Smooth muscle cell (in vitro differentiated cells): ENCODE results near the gene SLC25A38. TPM values are rescaled to one million over a fixed set of nuclear protein-coding genes. Genes with fewer than 3 reads are reported as not detected.

Source experiments
- DNase-seq: peaks from one replicate; lab custom pipeline; 2025; ENCODE audit not compliant: unreplicated experiment; lab: John Stamatoyannopoulos, UW
- H2AFZ ChIP-seq: fragments of 200-600 bp; sonication (generic); 2 replicates; pipeline ENCODE4 v1.6.0; 2016; ENCODE audit warnings: antibody characterized with exemption, low read depth, mild to moderate bottlenecking
- H3F3A ChIP-seq: fragments of 200-600 bp; sonication (generic); 2 replicates; pipeline ENCODE4 v1.6.0; 2017; ENCODE audit warnings: antibody characterized with exemption, low read depth
- H3K27ac ChIP-seq: fragments of 200-600 bp; sonication (generic); 2 replicates; pipeline ENCODE4 v1.5.1; 2016; ENCODE audit warnings: low read depth, mild to moderate bottlenecking
- H3K27me3 ChIP-seq: fragments of 200-600 bp; sonication (generic); 2 replicates; pipeline ENCODE4 v1.6.1; 2016; ENCODE audit warnings: low read depth, mild to moderate bottlenecking
- H3K36me3 ChIP-seq: fragments of 200-600 bp; sonication (generic); 2 replicates; pipeline ENCODE4 v1.5.1; 2016; ENCODE audit warnings: low read depth
- H3K4me1 ChIP-seq: fragments of 200-600 bp; sonication (generic); 2 replicates; pipeline ENCODE4 v1.5.1; 2016; ENCODE audit warnings: low read depth
- H3K4me2 ChIP-seq: fragments of 200-600 bp; sonication (generic); 2 replicates; pipeline ENCODE4 v1.6.0; 2016; ENCODE audit warnings: mild to moderate bottlenecking
- H3K4me3 ChIP-seq: fragments of 200-600 bp; sonication (generic); 2 replicates; pipeline ENCODE4 v1.5.1; 2016; ENCODE audit warnings: mild to moderate bottlenecking
- H3K79me2 ChIP-seq: fragments of 200-600 bp; sonication (generic); 2 replicates; pipeline ENCODE4 v1.6.0; 2016; ENCODE audit warnings: low read depth, mild to moderate bottlenecking
- H3K9ac ChIP-seq: fragments of 200-600 bp; sonication (generic); 2 replicates; pipeline ENCODE4 v1.6.0; 2016; ENCODE audit warnings: low read depth
- H3K9me3 ChIP-seq: fragments of 200-600 bp; sonication (generic); replicated peaks from 2 replicates; pipeline ENCODE4 v1.5.1; 2016; ENCODE audit warnings: low read depth
- H4K20me1 ChIP-seq: fragments of 200-600 bp; sonication (generic); 2 replicates; pipeline ENCODE4 v1.6.0; 2016; ENCODE audit warnings: low read depth
- CTCF ChIP-seq: fragments of 200-600 bp; sonication (generic); IDR thresholded peaks from 2 replicates; pipeline ENCODE4 v1.5.1; 2017; ENCODE audit warnings: borderline replicate concordance, mild to moderate bottlenecking, antibody characterized with exemption; ENCODE audit not compliant: insufficient read depth, poor library complexity, severe bottlenecking
- WGBS: methylation state at CpG from one replicate; pipeline ENCODE4 v1.1.7; 2016; ENCODE audit warnings: low lambda C conversion rate; 5-methylcytosine and 5-hydroxymethylcytosine counted together
- polyA plus RNA-seq: library from polyadenylated mRNA; unstranded; fragments of >200 nt; fragmentation: Nextera tagmentation; extraction: Ambion mirVana; gene quantifications from 2 replicates; pipeline ENCODE4 v1.2.1, GENCODE V29; 2016
- total RNA-seq: library from RNA; depleted of rRNA; stranded (reverse); fragments of >200 nt; gene quantifications from 2 replicates; pipeline ENCODE4 v1.2.3, GENCODE V29; 2014

SLC25A38 gene
- total and polyA plus RNA-seq, 2 experiments from 2014 or later, result 19.1 to 22.2 TPM

GRCh38 chr3:39434574-39434973, 51.4 kb downstream of the SLC25A38 start:
- no peak for DNase-seq
- no peak overlapping the region for H3K27ac ChIP-seq
- no peak overlapping the region for H3K4me3 ChIP-seq
- no peak overlapping the region for H2AFZ ChIP-seq
- H3K36me3 ChIP-seq, result no peaks in the 10 kb centered on the region
- H3F3A ChIP-seq, result no peaks in the 10 kb centered on the region
- no peak overlapping the region for H3K9ac ChIP-seq
- 66% methylated on average over 5 of the region's 5 CpGs for WGBS
- H3K79me2 ChIP-seq, result no peaks in the 10 kb centered on the region
- no peaks in the 10 kb centered on the region for H3K4me1 ChIP-seq
- no peaks in the 10 kb centered on the region for H3K27me3 ChIP-seq
- H3K9me3 ChIP-seq, result no peaks in the 10 kb centered on the region
- TF ChIP-seq CTCF, result no peak
- no peak overlapping the region for H3K4me2 ChIP-seq
- H4K20me1 ChIP-seq, result no peaks in the 10 kb centered on the region

- Histone ChIP-seq H3K4me3 (no peak overlapping the region), H3K36me3 (no peaks in the 10 kb centered on the region), H3K27ac (no peak overlapping the region), H3K9me3 (no peaks in the 10 kb centered on the region), H4K20me1 (no peaks in the 10 kb centered on the region), H3K79me2 (no peaks in the 10 kb centered on the region), H3K4me1 (no peaks in the 10 kb centered on the region), H3K9ac (no peak overlapping the region), H2AFZ (no peak overlapping the region), H3K4me2 (no peak overlapping the region), H3F3A (no peaks in the 10 kb centered on the region), H3K27me3 (no peaks in the 10 kb centered on the region)
- no peak for DNase-seq
- no peak for TF ChIP-seq CTCF
- 29% methylated on average over 1 of the region's 1 CpG for WGBS
These were observed 52.0 kb downstream of the SLC25A38 start for GRCh38 chr3:39435006-39435748.

DNA sequence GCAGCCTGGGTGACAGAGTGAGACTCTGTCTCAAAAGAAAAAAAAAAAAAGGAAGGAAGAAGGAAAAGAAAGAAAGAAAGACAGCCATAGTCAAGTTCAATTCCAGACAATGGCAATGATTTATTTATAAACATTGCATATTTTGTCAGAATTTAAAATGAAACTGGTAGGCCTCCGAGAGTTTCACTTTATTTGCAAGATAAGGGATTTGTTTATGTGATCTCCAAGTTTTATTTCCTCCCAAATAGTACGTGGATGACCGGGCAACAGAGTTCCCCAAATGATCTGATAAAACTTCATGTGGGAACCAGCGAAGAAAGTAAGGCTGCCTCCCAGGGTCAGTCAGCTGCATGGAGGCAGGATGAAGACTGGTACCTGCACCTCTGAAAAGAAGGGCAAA, 55.7 kb downstream of the SLC25A38 start:
- H3K36me3 ChIP-seq, result no peaks in the 10 kb centered on the region
- H3K27ac ChIP-seq, result no peak overlapping the region
- no peak for TF ChIP-seq CTCF
- no peak overlapping the region for H3K9ac ChIP-seq
- no peaks in the 10 kb centered on the region for H3K79me2 ChIP-seq
- DNase-seq, result no peak
- H3K4me2 ChIP-seq, result no peak overlapping the region
- no peak overlapping the region for H2AFZ ChIP-seq
- 63% methylated on average over 4 of the region's 4 CpGs for WGBS
- no peaks in the 10 kb centered on the region for H4K20me1 ChIP-seq
- no peaks in the 10 kb centered on the region for H3K4me1 ChIP-seq
- H3F3A ChIP-seq, result no peaks in the 10 kb centered on the region
- H3K4me3 ChIP-seq, result no peak overlapping the region
- no peaks in the 10 kb centered on the region for H3K9me3 ChIP-seq
- H3K27me3 ChIP-seq, result no peaks in the 10 kb centered on the region

GRCh38 chr3:39440316-39440715, 57.1 kb downstream of the SLC25A38 start:
- no peaks in the 10 kb centered on the region for H3K36me3 ChIP-seq
- H3K4me2 ChIP-seq, result no peak overlapping the region
- H3K27ac ChIP-seq, result no peak overlapping the region
- no peaks in the 10 kb centered on the region for H3K9me3 ChIP-seq
- no peaks in the 10 kb centered on the region for H4K20me1 ChIP-seq
- no peaks in the 10 kb centered on the region for H3K79me2 ChIP-seq
- no peaks in the 10 kb centered on the region for H3F3A ChIP-seq
- WGBS, result 84% methylated on average over 8 of the region's 8 CpGs
- H3K4me1 ChIP-seq, result no peaks in the 10 kb centered on the region
- no peak overlapping the region for H2AFZ ChIP-seq
- TF ChIP-seq CTCF, result no peak
- H3K9ac ChIP-seq, result no peak overlapping the region
- no peak overlapping the region for H3K4me3 ChIP-seq
- DNase-seq, result no peak
- no peaks in the 10 kb centered on the region for H3K27me3 ChIP-seq
